ENCODE results near the gene CELF1.

DNA sequence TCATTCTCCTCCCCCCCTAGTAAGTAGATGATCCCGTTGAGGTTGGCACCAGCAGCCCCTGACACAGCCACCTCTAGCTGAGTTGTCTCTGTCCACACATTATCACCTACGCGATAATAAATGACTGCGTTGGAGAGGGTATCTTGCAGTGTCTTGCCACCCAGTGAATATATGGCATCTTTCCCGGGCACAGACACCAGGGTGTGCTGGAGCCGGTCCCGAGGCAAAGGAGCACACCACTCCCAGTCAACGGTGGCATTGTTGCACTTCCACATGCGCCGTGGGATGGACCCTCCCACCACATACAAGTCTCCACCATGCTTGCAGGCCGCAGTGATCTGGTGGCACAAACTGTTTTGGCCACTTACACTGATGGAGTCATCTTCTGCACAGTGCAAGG, 20.4 kb upstream of the CELF1 start:
- no peak for TF ChIP-seq EZH2 (optimal IDR thresholded peaks at IDR 0.05; ENCODE audit: low read depth, low read length)
- no peak for TF ChIP-seq CTCF (IDR thresholded peaks at IDR 0.05; ENCODE audit: low read length)
- no peak for TF ChIP-seq EZH2phosphoT487 (IDR thresholded peaks at IDR 0.05; ENCODE audit: low read length)

Measured in MM.1S (cell line).